SK-N-DZ (cell line): Measurements from ENCODE around the gene CASKIN1.
A peak's percentile ranks its signal among the peaks of the same experiment; 100 is the strongest.

Experiments
- DNase-seq: peaks from one replicate; pipeline ENCODE4 v3.0.0-alpha.2; 2015; ENCODE audit warnings: low spot score

CASKIN1 gene

DNA sequence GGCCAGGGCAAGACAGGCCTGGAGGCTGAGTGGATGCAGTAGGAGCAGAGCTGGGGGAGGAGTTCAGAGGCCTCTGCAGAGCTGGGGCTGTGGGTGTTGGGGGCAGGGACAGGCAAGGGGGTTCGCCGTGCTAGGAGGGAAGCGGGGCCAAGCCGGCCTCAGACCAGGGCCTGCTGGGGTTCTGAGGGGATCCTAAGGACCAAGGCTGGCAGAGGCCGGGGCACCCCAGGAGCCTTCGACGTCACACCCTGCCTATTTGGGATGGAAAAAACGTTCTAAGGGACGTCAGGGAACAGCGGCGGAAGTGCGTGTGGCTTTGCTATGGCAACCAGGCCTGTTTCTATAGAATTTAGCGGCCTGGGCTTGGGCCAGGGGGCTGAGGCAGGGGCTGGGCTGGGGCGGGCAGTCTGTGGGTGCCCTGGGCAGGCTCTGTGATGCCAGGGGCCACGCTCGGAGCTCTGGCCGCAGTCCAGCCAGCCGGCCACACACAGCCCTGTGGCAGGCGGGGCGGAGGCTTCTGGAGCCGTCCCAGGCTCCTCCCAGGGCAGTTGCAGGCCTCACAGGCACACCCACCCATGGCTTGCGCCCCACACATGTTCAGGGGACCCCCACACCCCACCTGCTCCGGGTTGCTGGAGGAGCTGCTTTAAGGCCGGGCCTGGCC is 37.1 kb downstream of the CASKIN1 start:
- DNase-seq: no peak

DNA sequence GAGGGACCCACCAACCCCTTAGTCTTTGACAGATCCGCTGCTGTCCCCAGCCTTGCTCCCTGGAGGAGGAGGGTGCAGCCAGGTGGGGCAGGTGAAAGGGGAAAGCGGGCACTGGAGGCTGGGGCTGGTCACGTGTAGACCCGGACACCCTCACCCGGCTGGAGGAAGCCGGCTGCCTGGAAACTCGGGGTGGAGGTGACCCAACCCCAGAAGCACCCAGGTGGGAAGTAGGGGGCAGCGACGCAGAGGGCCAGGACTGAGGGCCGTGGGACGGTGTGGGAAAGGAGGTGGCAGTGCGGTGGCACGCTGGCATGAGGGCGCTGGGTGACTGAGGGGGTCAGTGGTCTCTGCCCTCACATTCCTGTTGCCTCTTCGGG is 38.2 kb downstream of the CASKIN1 start:
- DNase-seq: no peak

DNA sequence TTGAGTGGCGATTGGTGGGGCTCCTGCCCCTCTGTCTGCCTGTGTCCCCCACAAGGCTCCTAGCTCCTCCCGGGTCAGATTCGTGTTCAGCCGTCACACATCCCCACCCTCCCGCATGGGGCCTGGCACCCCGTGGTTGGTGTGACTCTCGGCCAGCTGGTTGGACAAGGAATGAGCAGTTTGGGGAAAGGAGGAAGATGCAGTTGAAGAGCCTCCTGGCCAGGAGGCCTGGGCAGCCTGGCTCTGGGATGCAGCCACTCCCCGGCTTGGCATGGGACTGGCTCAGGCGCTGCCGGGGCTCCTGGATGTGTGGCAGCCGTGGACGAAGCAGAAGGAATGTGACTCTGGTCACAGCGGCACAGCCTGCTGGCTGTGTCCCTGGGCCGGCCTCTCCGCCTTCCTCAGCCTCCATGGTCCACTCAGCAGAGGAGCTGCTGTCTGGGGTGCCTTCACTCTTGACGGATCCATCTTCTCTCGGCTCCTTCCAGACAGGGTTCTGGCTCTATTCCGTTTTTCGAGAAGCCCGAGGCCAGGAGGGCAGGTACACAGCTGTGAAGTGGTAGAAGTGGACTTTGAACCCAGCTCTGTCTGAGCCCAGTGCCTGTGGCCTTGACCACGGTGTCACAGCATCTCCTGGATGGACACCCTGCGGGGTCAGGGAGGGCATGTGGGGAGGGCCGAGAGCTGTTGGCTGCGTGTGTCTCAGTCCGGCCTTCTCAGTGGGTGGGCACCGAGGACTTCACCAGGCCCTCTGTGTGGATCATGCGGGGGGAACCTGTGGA is 38.7 kb downstream of the CASKIN1 start:
- DNase-seq: no peak

DNA sequence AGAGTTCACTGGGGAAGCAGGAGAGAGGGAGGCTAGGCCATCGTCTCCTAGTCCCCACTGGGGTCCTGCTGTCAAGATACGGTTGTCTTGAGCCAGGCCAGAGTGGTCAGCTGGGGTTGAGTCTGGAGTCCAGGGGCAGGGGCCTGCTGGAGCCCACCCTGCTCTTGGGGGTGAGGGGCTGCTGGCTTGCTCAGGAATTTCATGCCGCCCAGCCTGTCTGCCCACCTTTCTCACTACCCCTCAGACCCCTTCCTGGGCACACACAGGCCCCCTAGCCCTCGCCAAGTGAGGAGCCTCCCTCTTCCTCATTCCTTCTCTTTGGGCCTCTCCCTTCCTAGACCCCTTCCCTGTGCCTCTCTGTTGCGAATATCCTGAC is 39.6 kb downstream of the CASKIN1 start:
- DNase-seq: no peak

DNA sequence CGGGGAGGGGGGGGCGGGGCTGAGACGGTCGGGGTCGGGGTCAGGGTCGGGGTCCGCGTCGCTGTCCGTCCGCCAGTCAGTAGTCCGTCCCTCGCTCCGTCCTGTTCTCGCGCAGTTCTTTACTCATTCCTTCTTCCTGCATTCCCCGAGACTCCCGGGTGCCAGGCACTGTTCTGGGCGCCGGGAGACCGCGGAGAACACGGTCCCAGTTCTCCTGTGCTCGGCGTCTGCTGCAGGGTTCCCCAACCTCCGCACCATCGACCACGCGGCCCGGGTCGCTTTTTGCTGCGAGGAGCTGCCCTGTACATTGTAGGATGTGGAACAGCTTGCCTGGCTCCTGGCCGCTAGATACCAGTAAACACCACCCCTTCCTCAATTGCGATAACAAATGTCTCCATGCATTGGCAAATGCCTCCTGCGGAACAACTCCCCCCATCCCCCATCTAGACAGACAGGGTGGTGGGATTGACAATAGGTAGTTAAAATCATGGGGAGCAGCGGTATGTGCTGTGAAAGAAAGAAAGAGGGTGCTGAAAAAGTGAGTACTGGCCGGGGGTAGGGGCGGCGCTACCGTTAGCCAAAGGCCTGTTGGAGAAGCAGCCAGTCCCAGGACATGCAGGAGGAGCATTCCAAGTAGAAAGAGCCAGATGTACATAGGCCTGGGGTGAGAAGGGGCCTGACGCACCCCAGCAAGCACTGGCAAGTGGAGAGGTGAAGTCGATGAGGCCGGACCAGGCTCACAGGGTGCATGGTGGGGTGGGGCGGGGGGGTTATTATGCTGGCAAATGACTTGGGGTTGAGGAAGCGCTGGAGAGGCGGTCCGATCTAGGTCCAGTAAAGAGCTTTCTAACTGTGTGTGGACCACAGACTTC is 40.2 kb downstream of the CASKIN1 start:
- no peak for DNase-seq

DNA sequence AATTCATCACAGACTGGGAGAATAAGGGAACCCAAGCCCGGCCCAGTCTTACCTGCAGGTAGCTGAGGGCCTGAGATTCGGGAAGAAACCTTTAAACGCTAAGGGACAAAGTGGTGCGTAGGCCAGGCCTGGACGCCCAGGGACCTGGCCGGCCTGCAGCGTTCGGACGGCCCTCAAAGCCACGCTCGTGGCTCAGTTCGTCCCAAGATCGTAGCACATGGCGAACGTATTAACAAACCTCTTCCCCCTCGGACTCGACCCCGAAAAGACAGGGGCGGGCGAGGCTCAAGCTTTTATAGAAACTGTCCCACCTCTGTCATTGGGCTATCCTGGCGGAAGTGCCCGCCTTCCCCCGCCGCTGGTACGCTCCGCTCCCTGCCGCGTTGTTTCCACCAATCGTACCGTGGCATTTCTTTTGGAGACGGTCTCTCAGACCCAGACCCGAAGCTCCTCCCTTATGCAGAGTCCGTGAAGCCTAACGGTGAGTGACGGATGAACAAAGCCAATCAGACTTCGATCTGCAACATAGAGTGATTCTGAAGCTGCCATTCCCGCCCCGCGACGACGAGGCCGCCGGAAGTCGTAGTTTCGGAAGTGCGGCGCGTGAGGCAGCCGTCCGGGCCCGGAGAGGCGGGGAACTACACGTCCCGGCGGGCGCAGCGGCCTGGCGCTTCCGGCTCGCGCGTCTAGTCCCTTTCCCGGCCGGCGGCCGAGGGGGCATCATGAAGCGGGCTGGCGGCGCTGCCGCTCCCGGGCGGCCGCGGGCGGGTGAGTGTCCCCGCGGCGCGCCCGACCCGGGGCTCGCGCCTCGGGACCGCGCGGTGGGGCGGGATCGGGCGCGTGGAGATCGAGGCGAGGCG is 41.1 kb downstream of the CASKIN1 start, which contains the start of gene TRAF7:
Gene TRAF7, plus strand, starts transcription at position 692 of the 860 bp plus-strand sequence. CDS start 8,139 bp downstream, outside the sequence.
- peak; percentile 100 for DNase-seq

DNA sequence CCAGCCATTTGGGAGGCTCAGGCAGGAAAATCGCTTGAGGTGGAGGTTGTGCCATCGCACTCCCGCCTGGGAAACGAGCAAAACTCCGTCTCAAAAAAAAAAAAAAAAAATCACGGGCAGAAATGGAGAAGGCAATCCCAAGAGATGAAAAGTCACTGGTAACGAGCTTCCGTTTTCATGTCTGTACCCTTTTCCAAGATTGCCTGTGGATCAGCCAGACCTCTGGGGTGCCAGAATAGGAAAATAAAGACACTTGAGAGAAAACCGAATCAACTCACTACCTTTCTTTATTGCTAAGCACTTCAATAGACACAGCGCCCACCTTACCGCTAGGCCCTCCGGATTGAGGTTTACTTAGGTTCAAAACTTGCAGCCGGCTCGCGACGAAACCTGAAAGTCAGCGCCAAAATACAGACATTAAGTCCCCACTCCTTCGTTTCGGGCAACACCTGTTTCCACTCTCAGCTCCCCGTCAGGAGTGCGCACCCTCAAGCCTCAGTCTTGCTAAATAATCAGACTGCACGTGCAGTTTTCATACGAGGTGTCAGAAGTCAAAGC is 41.8 kb downstream of the CASKIN1 start:
- no peak for DNase-seq

DNA sequence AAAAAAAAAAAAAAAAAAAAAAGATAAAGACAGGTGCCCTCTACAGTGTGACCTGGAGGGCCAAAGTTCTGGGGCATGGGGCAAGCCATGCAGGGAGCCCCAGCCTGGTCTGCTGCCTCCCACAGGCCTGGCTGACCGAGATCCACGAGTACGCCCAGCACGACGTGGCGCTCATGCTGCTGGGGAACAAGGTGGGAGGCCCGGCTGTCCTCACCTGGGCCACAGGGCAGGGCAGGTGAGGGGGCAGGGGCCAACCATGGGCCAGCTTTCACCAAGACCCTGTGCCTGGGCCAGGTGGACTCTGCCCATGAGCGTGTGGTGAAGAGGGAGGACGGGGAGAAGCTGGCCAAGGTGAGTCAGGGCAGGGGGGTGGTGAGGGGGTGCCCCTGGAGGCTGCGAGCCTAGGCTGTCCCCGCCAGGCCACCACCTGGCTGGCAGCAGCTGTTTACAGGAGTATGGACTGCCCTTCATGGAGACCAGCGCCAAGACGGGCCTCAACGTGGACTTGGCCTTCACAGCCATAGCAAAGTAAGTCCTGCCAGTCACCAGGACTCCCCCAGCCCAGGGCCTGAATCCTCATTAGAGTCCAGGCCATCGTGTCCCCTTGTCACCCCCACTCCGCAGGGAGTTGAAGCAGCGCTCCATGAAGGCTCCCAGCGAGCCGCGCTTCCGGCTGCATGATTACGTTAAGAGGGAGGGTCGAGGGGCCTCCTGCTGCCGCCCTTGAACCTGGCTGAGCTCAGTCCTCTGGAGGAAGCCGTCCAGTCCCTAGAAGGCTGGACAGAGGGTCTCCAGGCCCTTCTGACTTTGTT is 43.5 kb downstream of the CASKIN1 start:
- no peak for DNase-seq

DNA sequence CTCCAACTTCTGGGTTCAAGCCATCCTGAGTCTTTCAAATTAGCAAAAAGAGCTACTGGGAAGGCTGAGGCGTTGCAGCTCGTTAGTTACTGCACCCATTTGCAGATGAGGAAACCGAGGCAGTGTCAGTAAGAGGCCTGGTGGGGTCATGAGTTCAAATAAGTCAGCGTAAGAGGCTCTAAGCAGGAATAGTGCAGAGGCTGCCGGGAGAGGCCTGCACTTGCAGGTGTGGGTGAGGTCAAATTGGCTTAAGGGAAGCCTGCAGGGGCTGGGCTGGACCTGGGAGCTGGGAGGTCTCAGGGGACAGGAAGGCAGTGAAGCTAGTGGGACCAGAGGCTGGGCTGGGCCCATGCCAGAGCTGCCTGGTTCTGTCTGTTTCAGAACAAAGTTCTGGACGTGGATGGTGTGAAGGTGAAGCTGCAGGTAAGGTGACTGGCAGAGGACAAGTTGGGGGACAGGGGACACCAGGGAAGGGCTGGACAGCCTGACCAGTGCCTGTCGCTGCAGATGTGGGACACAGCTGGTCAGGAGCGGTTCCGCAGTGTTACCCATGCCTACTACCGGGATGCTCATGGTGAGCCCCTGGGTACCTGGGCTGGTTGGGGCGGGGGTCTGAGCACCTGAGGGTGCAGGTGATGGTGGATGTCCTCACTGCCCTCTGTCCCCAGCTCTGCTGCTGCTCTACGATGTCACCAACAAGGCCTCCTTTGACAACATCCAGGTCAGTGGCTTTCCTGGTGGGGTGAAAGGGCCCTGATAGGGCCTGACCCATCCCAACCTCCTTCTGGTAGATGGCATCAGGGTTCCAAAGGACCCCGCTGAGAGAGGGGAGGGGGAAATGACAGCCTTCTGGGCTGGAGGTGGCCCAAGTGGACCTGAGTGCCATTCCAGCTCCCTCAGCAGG is 45.0 kb downstream of the CASKIN1 start:
- no peak for DNase-seq

DNA sequence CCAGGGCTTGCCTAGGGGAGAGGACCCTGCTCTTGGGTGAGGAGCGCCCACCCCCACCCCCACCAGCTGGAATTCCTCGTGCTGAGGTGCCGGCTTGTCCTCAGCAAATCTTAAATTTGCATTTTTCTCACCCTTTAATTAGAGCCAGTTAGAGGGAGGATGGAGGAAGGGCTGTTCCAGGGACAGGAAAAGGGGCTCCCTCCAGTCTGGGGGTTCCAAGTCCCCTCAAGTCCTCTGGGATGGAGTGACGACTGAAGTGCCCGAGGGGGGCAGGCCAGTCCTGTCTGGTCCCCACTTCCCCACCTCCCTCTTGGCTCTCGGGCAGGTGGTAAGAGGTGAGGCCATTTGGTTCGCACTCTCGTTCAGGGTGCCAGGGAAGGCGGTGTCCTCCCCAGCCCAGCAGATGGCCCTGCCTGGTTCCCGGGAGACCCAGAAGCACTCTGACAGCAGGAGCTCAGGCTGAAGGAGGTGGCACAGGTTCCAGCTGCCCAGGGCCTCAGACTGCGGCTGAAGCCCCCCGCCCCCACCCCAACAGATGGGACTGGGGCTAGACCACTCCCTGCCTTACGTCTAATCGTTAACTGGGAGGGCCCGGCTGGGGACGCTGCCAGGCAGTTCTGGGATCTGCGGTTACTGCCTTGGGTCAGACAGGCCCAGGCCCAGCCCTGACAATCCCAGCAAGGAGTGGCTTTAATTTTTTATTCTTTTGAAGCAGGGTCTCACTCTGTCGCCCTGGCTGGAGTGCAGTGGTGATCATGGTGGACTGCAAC is 45.8 kb downstream of the CASKIN1 start:
- DNase-seq: peak; percentile 77

DNA sequence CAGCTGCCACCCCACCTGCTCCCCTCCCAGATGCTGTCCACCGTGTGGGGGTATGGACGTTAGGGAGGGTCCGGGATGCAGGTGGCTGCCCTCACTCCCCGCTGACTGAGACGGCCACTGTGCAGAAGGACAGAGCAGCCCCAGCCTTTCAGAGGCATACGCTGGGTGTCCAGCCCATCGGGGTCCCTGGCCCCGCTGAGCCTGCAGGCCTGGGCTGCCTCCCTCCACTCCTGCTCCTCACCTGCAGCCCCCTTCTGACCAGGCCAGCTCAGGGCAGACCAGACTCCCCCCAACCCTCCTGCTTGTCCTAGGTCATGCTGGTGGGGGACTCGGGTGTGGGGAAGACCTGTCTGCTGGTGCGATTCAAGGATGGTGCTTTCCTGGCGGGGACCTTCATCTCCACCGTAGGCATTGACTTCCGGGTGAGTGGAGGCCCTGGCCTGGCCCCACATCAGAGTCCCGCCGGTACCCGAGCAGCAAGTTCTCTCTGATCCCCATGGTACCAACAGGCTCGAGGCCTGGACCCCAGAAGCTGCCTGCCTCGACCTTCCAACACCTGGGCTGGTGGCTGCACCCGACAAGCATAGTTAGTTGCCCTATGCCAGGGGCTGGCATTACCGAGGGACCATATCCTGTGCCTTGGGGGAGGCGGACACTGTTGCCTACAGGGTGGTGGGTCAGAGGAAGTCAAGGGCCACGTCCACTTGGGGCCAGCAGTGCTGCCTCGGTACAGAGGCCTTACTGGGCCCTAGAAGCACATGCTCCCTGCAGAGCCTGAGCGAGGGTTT is 46.6 kb downstream of the CASKIN1 start:
- no peak for DNase-seq

DNA sequence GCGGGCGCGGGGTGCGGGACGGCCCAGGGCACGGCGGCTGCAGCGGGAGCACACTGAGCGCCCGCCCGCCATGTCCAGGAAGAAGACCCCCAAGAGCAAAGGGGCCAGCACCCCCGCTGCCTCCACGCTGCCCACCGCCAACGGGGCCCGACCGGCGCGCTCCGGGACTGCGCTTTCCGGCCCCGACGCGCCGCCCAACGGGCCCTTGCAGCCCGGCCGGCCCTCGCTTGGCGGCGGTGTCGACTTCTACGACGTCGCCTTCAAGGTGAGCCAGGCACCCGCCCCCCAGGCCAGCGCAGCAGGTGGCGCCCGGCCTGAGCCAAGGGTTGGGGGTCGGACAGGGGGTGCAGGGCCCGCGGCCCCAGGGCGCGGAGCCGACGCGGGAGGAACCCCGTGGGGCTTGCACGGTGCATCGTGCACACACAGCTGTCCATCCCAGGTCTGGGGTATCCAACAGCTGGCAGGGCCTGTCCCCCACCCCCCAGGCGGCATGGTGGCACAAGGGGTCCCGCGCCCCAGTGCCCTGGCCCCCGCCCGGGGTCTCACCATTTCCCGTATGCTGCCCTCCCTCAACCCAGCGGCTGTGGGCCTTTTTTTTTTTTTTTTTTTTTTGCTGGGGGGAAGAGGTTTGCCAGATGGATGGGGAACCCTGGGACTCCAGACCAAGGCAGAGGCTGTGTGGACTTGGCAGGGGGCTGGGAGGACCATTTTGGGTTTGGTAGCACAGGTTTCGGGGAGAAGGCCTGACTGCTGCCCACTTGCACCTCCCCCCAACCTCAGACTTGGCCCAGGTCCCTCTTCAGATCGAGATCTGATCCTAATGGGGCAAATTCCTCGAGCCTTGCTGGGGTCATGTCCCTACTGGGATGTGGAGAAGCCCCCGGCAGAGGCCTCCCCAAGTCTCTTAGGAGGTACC is 47.4 kb downstream of the CASKIN1 start:
- no peak for DNase-seq

DNA sequence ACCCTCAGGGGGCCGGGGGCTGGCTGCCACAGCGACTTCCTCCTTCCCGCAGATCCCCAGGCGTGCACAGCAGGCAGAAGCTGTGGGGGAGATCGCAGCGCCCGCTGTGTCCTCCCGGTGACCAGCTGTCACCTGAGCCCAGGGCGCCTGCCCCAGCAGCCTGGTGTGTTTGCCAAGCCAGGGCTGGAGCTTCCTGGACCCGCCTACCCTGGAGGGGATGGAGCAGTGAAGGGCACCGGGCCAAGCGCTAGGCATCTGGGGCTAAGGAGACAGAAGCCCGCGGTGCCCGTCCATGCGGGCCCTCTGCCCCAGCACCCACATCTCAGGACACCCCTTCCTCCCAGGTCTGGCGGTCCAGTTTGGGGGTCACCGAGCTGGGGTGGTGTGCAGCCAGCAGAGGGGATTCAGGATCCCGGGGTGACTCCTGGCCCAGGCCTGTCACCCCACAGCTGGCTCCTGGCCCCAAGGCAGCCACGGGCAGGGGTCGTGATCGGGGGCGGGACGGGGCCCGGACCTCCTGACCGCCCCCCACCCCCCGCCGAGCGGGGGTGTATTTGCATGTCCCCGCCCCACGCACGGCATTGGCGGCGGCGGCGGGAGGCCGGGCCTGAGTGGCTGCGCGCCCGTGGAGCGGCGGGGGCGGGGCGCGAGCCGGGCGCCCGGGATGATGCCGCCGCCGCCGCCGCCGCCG is 48.3 kb downstream of the CASKIN1 start, which contains the start of gene RAB26:
Gene RAB26, plus strand, starts transcription at position 645 of the 691 bp plus-strand sequence. CDS start 159 bp downstream, outside the sequence.
- peak; percentile 68 for DNase-seq

DNA sequence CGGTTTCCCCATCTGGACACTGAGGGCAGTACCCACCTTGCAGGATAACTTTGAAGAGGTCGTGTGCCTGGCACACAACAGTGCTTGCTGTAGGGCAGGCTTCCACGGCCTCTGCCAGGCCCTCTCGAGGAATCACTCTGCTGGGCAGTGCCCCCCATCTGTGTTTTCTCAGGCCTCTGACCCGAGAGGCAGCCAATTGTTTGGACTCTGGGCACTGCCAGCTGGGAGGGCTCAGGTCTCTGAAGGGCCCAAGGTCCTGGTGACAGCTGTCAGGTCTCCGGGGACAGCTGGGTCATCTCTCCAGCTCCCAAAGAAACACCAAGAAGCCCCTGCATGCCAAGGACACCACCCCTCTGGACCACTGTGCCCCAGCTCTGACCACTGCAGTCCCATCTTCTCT is 49.0 kb downstream of the CASKIN1 start:
- no peak for DNase-seq

DNA sequence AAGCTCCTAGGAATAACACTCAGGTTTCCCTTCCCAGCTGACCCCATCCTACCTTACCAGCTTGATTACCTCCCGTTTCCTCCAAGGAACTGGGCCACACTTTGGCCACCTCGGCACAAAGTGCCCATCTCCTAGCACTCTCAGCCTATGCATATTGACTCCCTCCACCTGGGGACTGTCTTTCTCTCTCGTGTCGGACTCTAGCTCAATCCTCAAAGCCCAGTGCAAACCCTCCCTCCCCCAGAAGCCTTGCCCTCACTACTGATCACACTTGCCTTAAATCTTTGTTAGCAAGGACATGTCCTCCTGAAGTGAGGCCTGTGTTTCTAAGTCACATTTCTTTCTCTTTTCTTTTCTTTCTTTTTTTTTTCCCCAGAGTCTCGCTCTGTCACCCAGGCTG is 50.6 kb downstream of the CASKIN1 start:
- DNase-seq: no peak
